OCI-LY3 (cell line): ENCODE measurements around the gene EFCAB6.

Experiments
- H2AFZ ChIP-seq: fragments of 200-600, 300-600 bp; shearing (Covaris generic); 2 replicates; pipeline ENCODE4 v1.6.0; 2014; ENCODE audit warnings: antibody characterized with exemption, low read depth, low read length
- H3K27ac ChIP-seq: fragments of 200-600, 300-600 bp; sonication (generic); 2 replicates; pipeline ENCODE4 v1.5.1; 2014; ENCODE audit warnings: mild to moderate bottlenecking, low read length, moderate library complexity, mixed read lengths
- H3K27me3 ChIP-seq: fragments of 200-600, 300-600 bp; sonication (generic); 2 replicates; pipeline ENCODE4 v1.6.1; 2014; ENCODE audit warnings: low read depth, low read length, mixed read lengths
- H3K36me3 ChIP-seq: fragments of 200-600, 300-600 bp; sonication (generic); replicated peaks from 2 replicates; pipeline ENCODE3; 2014; ENCODE audit warnings: low read depth, low read length, mixed read lengths
- H3K4me1 ChIP-seq: fragments of 300-600, 200-600 bp; sonication (generic); 2 replicates; pipeline ENCODE4 v1.6.1; 2014; ENCODE audit warnings: low read length, mixed read lengths
- H3K4me2 ChIP-seq: fragments of 200-600, 300-600 bp; sonication (generic); 2 replicates; pipeline ENCODE4 v1.6.1; 2014; ENCODE audit warnings: low read length, mixed read lengths
- H3K4me3 ChIP-seq: fragments of 300-600, 200-600 bp; sonication (generic); 2 replicates; pipeline ENCODE4 v1.5.1; 2014; ENCODE audit warnings: antibody characterized with exemption, mild to moderate bottlenecking, low read length, moderate library complexity
- H3K79me2 ChIP-seq: fragments of 300-600, 200-600 bp; shearing (Covaris generic); 2 replicates; pipeline ENCODE4 v1.6.1; 2014; ENCODE audit warnings: mild to moderate bottlenecking, low read length, mixed read lengths
- H3K9ac ChIP-seq: fragments of 300-600, 200-600 bp; shearing (Covaris generic); 2 replicates; pipeline ENCODE4 v1.6.0; 2014; ENCODE audit warnings: mild to moderate bottlenecking, low read length, moderate library complexity
- H3K9me3 ChIP-seq: fragments of 200-600, 300-600 bp; shearing (Covaris generic); 2 replicates; pipeline ENCODE4 v1.6.1; 2014; ENCODE audit warnings: low read length, mixed read lengths; ENCODE audit not compliant: insufficient read depth
- H4K20me1 ChIP-seq: fragments of 200-600, 300-600 bp; sonication (generic); 2 replicates; pipeline ENCODE4 v1.6.1; 2016; ENCODE audit warnings: low read length, mixed read lengths; ENCODE audit not compliant: insufficient read depth
- CTCF ChIP-seq: fragments of 200-600, 300-600 bp; sonication (generic); IDR thresholded peaks from 2 replicates; pipeline ENCODE4 v1.5.1; 2014; ENCODE audit warnings: antibody characterized with exemption, low read length, low read depth
- EZH2phosphoT487 ChIP-seq: fragments of 200-600 bp; shearing (Covaris generic); IDR thresholded peaks from 2 replicates; pipeline ENCODE4 v1.6.1; 2018; ENCODE audit warnings: antibody characterized with exemption, mixed run types, low read depth

EFCAB6 gene

GRCh38 chr22:43845981-43846380 lies 33.9 kb upstream of the EFCAB6 start:
- TF ChIP-seq EZH2phosphoT487 (no peak), CTCF (no peak)
- no peak overlapping the region for H3K4me2 ChIP-seq
- H3K9me3 ChIP-seq, result no peaks in the 10 kb centered on the region
- peaks cover 20% of the 10 kb centered on the region for H3K27me3 ChIP-seq
- H3K4me3 ChIP-seq, result no peak overlapping the region
- no peak overlapping the region for H3K9ac ChIP-seq
- no peaks in the 10 kb centered on the region for H3K4me1 ChIP-seq
- no peak overlapping the region for H2AFZ ChIP-seq
- no peaks in the 10 kb centered on the region for H3K79me2 ChIP-seq
- H3K27ac ChIP-seq, result no peak overlapping the region
- H3K36me3 ChIP-seq, result no peaks in the 10 kb centered on the region
- H4K20me1 ChIP-seq, result no peaks in the 10 kb centered on the region

- H3K27me3 ChIP-seq, result peaks cover 9% of the 10 kb centered on the region
- H3K36me3 ChIP-seq, result no peaks in the 10 kb centered on the region
- no peak overlapping the region for H3K27ac ChIP-seq
- H2AFZ ChIP-seq, result no peak overlapping the region
- no peak overlapping the region for H3K4me3 ChIP-seq
- no peaks in the 10 kb centered on the region for H3K4me1 ChIP-seq
- H3K4me2 ChIP-seq, result no peak overlapping the region
- no peak overlapping the region for H3K9ac ChIP-seq
- H3K9me3 ChIP-seq, result no peaks in the 10 kb centered on the region
- H3K79me2 ChIP-seq, result no peaks in the 10 kb centered on the region
- TF ChIP-seq CTCF, result no peak
- TF ChIP-seq EZH2phosphoT487, result no peak
- H4K20me1 ChIP-seq, result no peaks in the 10 kb centered on the region
Measured at GRCh38 chr22:43844560-43845545, 32.7 kb upstream of the EFCAB6 start.

- Histone ChIP-seq H4K20me1 (no peaks in the 10 kb centered on the region), H3K27me3 (0 out of 2 replicates have a peak, but pooled peaks cover 3% of the 10 kb centered on the region), H3K4me3 (no peak overlapping the region), H3K79me2 (no peaks in the 10 kb centered on the region), H3K9ac (no peak overlapping the region), H3K4me1 (no peaks in the 10 kb centered on the region), H3K9me3 (no peaks in the 10 kb centered on the region), H3K27ac (no peak overlapping the region), H3K4me2 (no peak overlapping the region), H2AFZ (no peak overlapping the region), H3K36me3 (no peaks in the 10 kb centered on the region)
- TF ChIP-seq EZH2phosphoT487 (no peak), CTCF (no peak)
Measured at GRCh38 chr22:43843783-43844530, 31.9 kb upstream of the EFCAB6 start.

GRCh38 chr22:43841742-43842141 lies 29.6 kb upstream of the EFCAB6 start:
- H3K36me3 ChIP-seq, result no peaks in the 10 kb centered on the region
- TF ChIP-seq EZH2phosphoT487 (no peak), CTCF (no peak)

More at GRCh38 chr22:43841742-43842141, 29.6 kb upstream of the EFCAB6 start:
- H3K4me3 ChIP-seq, result no peak overlapping the region
- H3K4me1 ChIP-seq, result no peaks in the 10 kb centered on the region
- no peaks in the 10 kb centered on the region for H4K20me1 ChIP-seq
- H3K9ac ChIP-seq, result no peak overlapping the region
- H3K9me3 ChIP-seq, result no peaks in the 10 kb centered on the region
- no peak overlapping the region for H2AFZ ChIP-seq
- H3K79me2 ChIP-seq, result no peaks in the 10 kb centered on the region
- H3K27me3 ChIP-seq, result no peaks in the 10 kb centered on the region
- H3K4me2 ChIP-seq, result no peak overlapping the region
- no peak overlapping the region for H3K27ac ChIP-seq
